HG03097 (cell line): Measurements from ENCODE around the gene PPP1R14D.

ENCODE experiments used
- ATAC-seq: cut with Tn5 transposase; IDR thresholded peaks from one replicate; pipeline ENCODE4 v1.9.1; 2021; ENCODE audit not compliant: unreplicated experiment, low FRiP score

PPP1R14D gene

GRCh38 chr15:40787991-40788390 is 40.5 kb downstream of the PPP1R14D start:
- ATAC-seq: no peak

DNA sequence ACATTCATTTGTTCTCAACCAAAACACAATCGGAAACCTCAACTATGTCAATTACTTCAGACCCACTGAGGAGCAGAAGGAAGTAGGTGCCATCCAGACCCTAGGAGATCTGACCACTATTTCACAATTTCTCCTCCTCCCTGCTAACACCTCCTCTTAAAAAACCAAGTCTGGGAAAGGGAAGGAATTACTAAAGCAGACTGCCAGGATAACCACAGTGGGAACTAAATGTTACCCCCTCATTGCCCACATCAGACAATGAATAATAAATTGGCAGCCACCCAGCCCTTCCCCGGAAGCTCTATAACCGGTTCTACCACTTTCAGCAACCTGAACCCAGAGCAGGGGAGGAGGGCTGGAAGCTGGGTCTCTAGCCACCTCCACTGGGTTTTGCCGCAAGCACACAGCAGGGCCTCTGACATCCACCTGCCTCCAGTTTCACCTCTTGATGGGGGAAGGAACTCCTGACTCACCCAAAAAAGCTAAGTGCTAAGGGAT is 41.1 kb downstream of the PPP1R14D start:
- ATAC-seq: no peak

DNA sequence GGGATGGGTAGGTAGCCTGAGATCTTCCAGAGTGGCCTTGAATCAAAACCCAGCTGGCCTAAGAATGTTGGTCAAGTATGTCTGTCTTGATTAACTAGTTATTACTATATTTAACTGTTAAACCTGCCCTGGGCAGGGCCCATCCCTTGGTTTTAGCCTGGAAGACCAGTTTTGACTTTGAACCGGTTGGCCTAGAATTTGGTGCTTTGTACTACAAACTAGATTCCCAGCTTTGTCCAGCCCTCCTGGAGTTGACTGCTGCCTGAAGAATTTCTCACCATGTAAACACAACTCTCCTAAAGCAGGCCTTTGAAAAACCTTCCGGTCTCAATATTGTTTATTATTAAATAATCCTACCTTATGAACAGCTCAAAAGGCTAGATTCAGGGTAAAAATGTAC is 42.7 kb downstream of the PPP1R14D start:
- ATAC-seq: no peak

DNA sequence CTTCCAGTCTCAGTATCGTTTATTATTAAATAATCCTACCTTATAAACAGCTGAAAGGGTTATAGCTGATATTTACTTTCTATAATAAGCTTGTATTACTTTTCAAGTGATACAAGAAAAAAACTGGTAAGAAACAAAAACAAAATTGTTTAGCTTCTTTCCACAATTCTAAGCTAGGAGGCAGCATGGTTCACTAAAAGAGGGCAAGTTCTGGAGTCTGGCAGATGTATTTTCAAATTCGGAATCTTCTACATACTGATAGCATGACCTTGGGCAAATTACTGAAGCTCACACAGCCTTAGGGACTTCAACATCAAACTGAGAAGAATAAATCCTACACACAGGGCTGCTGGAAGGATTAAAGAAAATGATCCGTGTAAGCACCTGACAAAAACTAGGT is 43.3 kb downstream of the PPP1R14D start:
- ATAC-seq: no peak

DNA sequence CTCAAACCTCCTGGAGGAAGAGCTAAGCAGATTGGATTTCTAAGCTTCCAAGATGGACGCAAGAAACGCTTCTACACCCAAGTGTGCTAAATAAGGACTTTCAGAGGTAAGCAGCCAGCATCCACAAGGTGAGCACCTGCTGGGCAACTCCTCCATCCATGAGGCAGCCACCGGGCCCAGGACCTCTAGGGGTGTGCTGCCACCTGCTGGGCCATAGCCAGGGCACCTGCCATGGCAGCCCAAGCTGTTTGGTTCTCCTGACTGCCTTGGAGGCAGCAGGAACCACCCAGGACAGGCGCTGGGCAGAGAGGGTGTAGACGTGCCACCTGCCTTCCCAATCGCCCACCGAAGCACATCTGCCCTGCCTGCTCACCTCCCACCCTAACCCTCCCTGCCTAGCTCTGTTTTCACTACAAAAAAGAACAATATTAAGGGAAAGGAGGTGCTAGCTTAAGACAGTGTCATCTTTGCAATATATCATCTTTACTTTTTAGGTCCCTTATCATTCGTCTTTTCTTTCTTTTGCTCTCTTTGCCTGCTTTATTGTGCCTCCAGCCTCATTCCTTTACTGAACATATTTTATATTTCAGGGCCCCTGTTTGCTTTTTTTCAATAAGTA is 45.8 kb downstream of the PPP1R14D start:
- ATAC-seq: peak; percentile 89

- no peak for ATAC-seq
Measured at GRCh38 chr15:40776537-40777141, 51.9 kb downstream of the PPP1R14D start.

DNA sequence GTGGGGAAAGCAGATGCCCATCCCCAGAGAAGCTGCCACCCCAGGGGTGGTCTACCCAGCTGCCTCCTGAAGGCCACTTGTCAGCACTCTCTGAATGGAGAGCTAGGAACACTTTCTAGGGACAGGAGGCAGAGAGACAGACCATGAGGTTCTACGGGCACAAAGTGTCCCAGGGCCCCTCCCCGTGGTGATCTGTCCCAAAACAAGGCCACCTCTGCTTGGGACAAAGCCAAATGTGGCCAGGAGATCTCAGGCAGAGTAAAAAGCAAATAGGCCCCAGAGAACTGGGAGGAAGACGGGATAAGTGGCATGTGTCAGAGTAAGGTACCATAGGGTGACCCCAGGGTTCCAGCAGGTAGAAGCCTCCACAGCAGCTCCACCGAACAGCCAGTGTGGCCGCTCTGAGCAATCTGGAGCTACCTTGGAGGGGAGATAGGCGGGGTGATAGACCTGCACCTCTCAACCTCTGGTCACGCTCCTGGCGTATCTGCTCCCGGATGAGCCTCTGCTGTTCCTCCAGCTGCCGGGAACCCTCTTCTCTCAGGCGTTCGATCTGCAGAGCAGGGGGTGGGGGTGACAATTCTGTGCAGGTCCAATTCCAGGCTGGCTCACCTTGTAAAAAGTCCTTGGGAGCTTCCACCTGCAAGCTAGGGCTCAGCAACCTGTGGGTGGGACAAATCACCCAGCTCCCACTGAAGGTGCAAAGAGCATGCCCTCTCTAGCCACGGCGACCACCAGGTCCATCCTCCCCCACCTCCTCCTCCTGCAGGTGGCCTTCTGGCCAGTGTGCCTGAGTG is 52.6 kb downstream of the PPP1R14D start:
- ATAC-seq: no peak

DNA sequence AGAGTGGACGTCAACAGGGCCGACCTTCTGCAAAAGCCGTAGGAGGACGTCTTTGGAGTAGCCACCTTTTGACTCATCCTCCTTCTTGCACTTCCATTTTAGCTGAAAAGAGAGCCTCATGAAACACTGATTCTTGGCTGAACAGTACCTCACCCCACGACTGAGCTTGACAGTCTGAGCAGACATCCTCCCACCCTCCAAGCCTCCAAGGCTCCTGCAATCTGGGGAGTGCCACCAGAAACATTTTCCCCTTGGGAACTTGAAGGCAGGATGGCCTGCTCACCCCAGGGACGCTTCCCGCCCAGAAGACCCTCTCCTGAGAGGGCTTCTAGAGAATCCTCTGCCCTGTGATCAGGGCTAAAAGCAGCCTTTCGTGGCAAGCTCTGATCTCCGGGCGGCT is 53.5 kb downstream of the PPP1R14D start:
- ATAC-seq: no peak

GRCh38 chr15:40773902-40774301 is 54.6 kb downstream of the PPP1R14D start:
- ATAC-seq: no peak

- ATAC-seq: no peak
Measured at GRCh38 chr15:40773496-40773895, 55.0 kb downstream of the PPP1R14D start.

DNA sequence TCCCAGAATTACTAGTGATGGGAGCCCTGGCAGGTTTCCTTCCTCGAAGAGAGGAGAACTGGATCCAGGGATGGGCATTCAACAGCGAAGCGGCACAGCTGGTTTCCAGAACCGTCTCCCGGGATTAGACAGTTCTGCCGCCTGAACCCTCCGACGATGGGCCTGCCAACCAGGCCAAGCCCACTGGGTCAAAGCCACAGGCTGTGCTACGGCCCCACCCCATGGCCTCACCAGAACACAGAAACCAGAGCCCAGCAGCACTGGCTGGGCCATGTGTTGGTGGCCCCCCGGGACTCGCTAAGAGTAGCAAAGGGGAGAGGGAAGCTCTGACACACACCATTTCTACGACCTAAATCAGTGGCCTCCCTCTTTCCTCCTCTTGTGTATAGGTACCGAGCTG is 56.5 kb downstream of the PPP1R14D start:
- ATAC-seq: no peak

DNA sequence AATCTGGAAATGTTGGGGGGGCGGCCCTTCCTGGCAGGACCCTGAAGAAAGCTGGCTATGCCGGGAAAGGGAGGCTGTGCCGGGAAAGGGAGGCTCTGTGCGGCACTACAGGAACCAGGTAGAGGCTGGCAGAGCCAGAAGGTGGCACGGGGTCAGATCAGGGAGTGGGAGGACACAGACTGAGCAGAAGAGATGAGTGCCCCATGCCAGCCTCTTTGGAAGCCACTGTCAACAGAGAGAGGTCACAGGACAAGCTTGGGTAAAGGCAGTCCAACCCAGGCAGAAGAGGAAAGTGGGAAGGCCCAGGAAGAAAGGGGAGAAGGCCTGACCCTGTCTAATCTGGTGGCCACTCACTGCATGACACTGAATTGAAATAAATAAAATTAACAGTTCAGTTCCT is 57.3 kb downstream of the PPP1R14D start:
- ATAC-seq: no peak

GRCh38 chr15:40770147-40770721 is 58.3 kb downstream of the PPP1R14D start:
- ATAC-seq: no peak

DNA sequence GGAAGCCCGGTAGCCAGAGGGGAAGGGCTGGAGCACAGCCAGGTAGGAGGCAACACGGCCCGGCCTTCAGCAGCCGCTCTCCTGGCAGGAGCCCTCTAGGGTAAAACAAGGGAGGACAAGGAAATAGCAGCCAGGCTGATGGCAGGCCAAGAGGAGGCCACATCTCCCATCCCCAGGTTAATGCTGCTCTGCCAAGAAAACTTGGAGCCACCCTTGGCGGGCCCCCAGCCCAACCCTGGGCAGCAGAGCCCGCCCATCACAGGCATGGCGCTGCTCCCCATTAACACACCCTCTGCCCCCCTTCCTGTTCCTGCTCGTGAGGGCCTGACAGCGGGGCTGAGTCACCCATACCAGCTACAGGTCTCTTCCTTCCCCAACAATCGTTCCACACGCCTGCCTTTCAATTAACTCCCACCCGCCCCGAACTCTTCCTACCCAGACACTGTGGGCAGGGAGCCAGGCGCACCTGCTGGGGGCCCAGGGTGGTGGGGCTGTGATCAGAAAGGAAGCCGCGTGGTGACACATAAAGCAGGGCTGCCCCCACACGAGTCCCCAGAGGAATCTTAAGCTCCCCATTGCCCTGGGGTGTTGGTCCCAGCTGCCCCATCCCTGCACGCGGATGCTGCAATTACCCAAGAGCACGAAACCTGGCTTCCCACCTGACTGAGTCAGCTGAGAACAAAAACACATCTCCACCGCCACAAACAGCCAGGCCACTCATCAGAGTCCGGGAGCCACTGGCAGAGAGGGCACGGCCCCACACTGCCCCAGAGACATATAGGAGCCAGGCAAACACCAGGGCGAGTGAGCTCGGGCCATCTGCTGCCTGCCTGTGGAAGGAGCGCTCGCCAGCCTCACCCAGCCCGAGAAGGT is 59.0 kb downstream of the PPP1R14D start, which contains the start of gene C15orf62:
Gene C15orf62 (plus strand): TSS at position 707 of the 873 bp plus-strand sequence. CDS start 516 bp downstream, outside the sequence.
- no peak for ATAC-seq

GRCh38 chr15:40768521-40769273 is 59.8 kb downstream of the PPP1R14D start:
- ATAC-seq: no peak

DNA sequence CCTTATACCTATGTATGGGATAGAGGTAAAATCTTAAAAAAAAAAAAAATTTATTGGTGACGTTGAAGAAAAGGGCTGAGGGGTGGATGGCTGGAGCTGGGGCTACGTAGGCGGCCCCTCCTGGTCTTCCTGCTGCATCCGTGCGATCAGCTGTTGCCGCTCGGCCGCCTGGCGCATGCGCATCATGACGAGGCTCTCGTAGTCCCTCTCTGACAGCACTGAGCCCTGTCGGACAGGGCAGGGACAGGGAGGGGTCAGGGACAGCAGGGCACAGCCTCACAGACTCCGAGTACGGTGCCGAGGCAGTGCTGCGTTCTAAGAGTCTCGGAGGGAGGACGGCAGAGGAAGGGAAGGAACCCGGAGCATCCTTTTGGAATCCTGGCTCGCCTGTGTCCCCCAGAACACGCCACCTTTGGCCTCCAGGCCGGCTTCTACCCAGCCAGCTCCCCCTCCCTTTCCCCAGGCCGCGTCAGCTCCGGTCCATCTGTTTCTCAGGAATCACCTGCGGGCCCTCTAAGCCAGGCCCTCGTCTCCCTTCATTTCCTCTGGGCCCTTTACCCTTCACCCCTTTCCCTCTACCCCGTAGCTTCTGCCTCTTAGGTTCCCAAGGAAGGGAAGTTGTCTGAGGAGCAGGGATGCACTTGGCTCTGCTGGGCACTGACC is 60.5 kb downstream of the PPP1R14D start:
- ATAC-seq: no peak

DNA sequence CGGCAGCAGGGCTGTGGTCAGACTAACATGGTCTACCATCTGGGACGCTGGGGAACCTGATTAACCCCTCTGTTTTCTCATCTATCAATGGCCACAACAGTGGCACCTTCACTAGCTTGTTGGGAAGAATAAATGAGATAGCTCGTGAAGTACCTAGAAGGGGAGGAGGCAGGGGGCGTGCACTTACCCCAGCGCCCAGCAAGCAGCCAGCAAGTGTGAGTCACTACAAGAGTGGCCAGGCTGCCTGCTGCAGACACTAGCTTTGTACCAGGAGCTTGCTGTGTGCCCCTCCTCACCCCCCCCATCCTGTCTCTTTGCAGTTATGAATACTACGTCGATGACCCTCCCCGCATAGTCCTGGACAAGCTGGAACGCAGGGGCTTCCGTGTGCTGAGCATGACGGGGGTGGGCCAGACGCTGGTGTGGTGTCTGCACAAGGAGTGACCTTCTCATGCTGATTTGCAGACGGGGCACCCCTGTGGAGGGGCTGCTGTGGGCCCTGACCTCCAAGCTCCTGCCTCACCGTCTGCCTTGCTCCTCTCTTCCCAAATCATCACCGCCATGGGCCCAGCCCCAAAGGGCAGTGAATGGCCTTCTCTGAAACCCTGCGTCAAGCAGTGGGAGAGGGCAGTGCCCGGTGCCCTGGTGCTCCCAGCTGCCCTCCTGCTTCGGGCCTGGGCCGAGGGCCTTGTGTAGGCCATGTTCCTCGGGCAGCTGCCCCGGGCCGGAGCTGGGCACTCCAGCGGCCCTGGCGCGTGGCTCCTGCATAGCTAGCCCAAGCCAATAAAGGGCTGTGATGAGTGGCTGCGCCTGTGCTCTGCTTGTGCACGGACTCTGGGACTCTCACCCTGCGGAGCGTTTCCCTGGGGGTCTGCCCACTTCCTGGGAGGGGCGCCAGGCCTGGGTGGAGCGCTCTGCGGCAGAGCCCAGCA is 61.3 kb downstream of the PPP1R14D start:
- ATAC-seq: no peak
